Muscle layer of colon (tissue), 2 donors: ENCODE measurements around the gene PRSS57.
"Not testable (repeated sequence)": the region's sequence is repeated elsewhere in the genome, so short reads cannot be mapped to it uniquely, and the experiment has no call there.

Experiments
- H3K27ac ChIP-seq: one replicate; pipeline ENCODE4 v1.7.0; 2013; ENCODE audit warnings: low read depth, mild to moderate bottlenecking, low read length, moderate library complexity
- H3K27me3 ChIP-seq, 2 donors: one replicate each; pipeline ENCODE4 v1.7.0; 2013; ENCODE audit warnings: low read length in 2 of 2, mild to moderate bottlenecking in 2 of 2; ENCODE audit not compliant: insufficient read depth in 2 of 2, control insufficient read depth in 1 of 2
- H3K36me3 ChIP-seq: one replicate; pipeline ENCODE4 v1.7.0; 2013; ENCODE audit warnings: mild to moderate bottlenecking, low read length; ENCODE audit not compliant: insufficient read depth
- H3K4me1 ChIP-seq: one replicate; pipeline ENCODE4 v1.7.0; 2013; ENCODE audit warnings: mild to moderate bottlenecking, low read length; ENCODE audit not compliant: insufficient read depth
- H3K4me3 ChIP-seq, 2 donors: one replicate each; pipeline ENCODE4 v1.7.0; 2013; ENCODE audit warnings: low read length in 2 of 2, low read depth in 1 of 2, mild to moderate bottlenecking in 1 of 2, moderate library complexity in 1 of 2
- H3K9ac ChIP-seq: one replicate; pipeline ENCODE4 v1.7.0; 2013; ENCODE audit warnings: low read length
- H3K9me3 ChIP-seq: one replicate; pipeline ENCODE4 v1.7.0; 2013; ENCODE audit warnings: mild to moderate bottlenecking, low read length
- donor health status: abdominal sarcoma.
- donor health status: Adenocarcinoma of cecum.

The PRSS57 gene

DNA sequence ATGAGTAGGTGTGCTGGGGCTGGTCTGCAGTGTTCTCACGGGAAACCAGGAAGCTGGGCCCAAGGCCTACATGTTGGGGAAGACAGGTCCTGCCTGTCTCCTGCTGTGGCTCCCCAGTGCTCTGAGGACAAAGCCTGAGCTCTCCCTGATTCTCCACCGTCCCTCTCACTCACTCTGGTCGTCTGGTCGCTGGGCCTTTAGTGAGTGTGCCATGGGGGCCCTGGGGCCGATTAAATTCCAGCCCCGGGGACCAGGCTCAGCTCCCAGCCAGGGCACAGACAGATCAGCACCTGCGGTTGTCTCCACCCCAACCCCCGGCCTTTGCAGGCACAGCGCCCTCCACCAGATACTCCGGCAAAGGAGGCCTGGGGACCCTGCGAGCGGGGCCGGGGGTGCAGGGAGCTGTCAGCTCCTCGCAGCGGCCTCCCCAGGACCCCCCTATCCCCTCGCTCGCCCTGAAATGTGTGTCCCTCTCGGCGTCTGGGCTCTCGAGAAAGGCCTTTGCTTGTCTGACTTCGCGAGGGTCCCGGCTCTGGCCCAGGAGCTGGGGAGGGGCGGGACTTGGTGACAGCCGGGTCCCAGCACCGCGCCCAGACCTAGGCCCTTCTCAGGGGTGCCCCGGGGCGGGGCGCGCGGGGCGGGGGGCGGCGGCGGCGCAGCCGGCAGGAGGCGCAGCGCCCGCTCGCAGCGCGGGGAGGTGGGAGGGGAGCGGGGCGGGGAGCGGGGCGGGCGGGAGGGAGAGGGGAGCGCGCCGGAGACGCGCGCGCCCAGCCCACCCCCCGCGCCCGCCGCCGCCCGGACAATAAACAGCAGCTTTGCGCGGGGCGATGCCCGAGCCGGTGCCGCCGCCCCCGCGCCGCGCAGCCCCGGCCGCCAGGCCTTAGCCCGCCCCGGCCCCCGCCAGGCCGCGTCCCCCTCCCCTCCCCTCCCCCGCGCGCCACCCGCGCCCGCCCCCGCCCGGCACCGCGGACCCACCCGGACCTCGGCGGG lies 13.2 kb upstream of the PRSS57 start, which contains the start of gene PALM:
Gene PALM, plus strand, starts transcription at position 782 of the 990 bp plus-strand sequence. CDS start 212 bp downstream, outside the sequence.
- H3K4me3 ChIP-seq: peak within 1 kb of the TSS; percentile 66 to 74
- no peaks in the 10 kb centered on the region for H3K9me3 ChIP-seq
- H3K4me1 ChIP-seq: peaks cover 6% of the 10 kb centered on the region
- no peak within 1 kb of the TSS for H3K9ac ChIP-seq
- H3K27me3 ChIP-seq: peaks cover 0 to 11% of the 10 kb centered on the region in 2 donors
- H3K27ac ChIP-seq: peak within 1 kb of the TSS; percentile 70
- H3K36me3 ChIP-seq: no peaks in the 10 kb centered on the region

DNA sequence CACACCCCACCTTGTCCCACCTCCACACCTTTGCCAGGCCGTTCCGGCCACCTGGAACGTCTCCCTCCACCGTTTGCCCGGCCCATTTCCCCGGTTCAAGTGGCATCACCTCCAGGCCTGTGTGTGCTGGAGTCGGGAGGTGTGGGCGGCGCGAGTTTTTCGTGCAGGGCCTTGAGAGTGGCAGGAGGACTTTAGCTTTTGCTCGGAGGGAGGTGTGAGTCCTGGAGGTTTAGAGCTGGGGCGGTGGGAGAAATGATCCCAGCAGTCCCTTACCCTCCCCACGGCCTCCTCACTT lies 9.1 kb upstream of the PRSS57 start:
- Histone ChIP-seq H3K27ac (no peak overlapping the region), H3K4me3 (no peak overlapping the region), H3K9me3 (no peaks in the 10 kb centered on the region), H3K27me3 (peaks cover 0 to 13% of the 10 kb centered on the region in 2 donors), H3K9ac (no peak overlapping the region), H3K36me3 (no peaks in the 10 kb centered on the region), H3K4me1 (peaks cover 6% of the 10 kb centered on the region)

DNA sequence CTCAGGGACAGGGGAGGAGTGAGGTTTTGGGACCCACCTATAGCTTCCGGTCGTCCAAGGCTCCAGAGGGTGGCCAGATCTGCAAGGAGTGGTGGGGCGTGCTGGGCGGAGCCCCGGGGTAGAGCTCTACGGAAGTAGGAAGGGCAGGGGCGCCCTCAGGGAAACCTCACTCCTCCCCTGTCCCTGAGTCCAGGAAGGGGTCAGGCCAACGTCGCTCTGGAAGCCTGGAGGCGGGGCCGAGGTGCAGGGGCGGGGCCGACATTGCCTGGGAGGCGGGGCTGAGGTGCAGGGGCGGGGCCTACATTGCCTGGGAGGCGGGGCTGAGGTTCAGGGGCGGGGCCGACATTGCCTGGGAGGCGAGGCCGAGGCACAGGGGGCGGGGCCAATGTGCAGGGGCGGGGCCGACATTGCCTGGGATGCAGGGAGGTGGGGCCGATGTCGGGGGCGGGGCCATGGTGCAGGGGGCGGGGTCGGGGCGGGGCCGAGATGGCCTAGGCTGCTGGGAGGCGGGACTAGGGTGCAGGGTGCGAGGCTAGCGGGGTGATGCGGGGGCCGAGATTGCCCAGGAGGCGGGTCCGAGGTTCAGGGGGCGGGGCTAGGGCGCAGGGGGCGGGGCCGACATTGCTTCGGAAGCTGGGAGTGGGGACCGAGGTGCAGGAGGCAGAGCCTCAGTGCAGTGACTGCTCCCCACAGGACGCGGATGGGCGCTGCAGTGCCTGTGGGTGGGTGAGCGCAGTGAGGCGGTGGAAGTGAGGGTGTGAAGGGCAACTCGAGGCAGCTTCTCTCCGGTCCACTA lies 8.6 kb upstream of the PRSS57 start:
- Histone ChIP-seq H3K27me3 (peaks cover 0 to 13% of the 10 kb centered on the region in 2 donors), H3K4me3 (peak overlapping the region in 1 of 2 donors; percentile 8), H3K27ac (no peak overlapping the region), H3K4me1 (peaks cover 6% of the 10 kb centered on the region), H3K9ac (no peak overlapping the region), H3K9me3 (no peaks in the 10 kb centered on the region), H3K36me3 (no peaks in the 10 kb centered on the region)

DNA sequence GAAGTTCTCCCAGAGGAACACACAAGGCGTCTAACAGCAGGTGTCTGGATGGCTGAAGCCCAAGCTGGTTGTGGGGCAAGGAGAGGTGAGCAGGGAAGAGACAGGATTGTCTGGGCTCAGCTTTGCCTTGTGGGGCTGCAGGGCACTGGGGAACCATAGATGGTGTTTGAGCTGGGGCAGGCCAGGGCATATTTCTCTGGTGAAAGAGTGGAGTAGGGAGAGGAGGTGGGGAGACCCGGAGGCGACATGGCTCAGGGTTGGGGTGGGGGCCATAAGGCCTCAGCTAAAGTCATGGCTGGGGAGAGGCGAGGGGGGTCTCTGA lies 8.0 kb upstream of the PRSS57 start:
- Histone ChIP-seq H3K27ac (no peak overlapping the region), H3K4me3 (peak overlapping the region in 1 of 2 donors; percentile 8)

DNA sequence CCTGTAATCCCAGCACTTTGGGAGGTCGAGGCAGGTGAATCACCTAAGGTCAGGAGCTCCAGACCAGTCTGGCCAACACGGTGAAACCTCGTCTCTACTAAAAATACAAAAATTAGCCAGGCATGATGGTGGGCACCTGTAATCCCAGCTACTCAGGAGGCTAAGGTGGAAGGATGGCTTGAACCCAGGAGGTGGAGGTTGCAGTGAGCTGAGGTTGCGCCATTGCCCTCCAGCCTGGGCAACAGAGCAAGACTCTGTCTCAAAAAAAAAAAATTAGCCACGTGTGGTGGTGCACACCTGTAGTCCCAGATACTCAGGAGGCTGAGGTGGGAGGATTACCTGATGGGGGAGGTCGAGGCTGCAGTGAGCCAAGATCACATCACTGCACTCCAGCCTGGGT lies 7.6 kb upstream of the PRSS57 start:
- H3K36me3 ChIP-seq, H3K9me3 ChIP-seq, H3K27ac ChIP-seq, H3K4me3 ChIP-seq, H3K27me3 ChIP-seq, H3K4me1 ChIP-seq, H3K9ac ChIP-seq: not testable (repeated sequence)

More for the DNA sequence above, 8.0 kb upstream of the PRSS57 start:
- Histone ChIP-seq H3K9ac (no peak overlapping the region), H3K4me1 (peaks cover 6% of the 10 kb centered on the region), H3K27me3 (peaks cover 0 to 13% of the 10 kb centered on the region in 2 donors), H3K9me3 (no peaks in the 10 kb centered on the region), H3K36me3 (no peaks in the 10 kb centered on the region)

DNA sequence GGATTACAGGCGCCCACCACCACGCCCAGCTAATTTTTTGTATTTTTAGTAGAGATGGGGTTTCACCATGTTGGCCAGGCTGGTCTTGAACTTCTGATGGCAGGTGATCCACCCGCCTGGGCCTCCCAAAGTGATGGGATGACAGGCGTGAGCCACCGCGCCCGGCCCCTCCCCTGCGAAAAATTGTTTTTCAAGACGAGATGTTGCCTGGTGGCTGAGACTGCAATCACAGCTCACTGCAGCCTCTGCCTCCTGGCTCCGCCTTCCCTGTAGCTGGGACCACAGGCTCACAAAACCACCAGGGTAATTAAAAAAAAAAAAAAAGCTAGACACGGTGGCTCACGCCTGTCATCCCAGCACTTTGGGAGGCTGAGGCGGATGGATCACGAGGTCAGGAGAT lies 4.6 kb upstream of the PRSS57 start:
- H3K27ac ChIP-seq, H3K36me3 ChIP-seq, H3K9ac ChIP-seq, H3K4me1 ChIP-seq, H3K9me3 ChIP-seq, H3K4me3 ChIP-seq: not testable (repeated sequence)
- peaks cover 0 to 19% of the 10 kb centered on the region in 2 donors for H3K27me3 ChIP-seq

DNA sequence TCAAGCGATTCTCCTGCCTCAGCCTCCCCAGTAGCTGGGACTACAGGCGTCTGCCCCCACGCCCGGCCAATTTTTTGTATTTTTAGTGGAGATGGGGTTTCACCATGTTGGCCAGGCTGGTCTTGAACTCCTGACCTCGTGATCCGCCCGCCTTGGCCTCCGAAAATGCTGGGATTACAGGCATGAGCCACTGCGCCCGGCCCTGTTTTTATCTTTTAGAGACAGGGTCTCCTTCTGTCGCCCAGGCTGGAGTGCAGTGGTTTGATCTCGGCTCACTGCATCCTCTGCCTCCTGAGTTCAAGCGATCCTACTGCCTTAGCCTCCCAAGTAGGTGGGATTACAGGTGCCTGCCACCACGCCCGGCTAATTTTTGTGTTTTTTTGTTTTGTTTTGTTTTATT lies 3.3 kb upstream of the PRSS57 start:
- H3K4me1 ChIP-seq, H3K9ac ChIP-seq, H3K27ac ChIP-seq, H3K9me3 ChIP-seq, H3K4me3 ChIP-seq, H3K36me3 ChIP-seq: not testable (repeated sequence)
- H3K27me3 ChIP-seq: peaks cover 0 to 16% of the 10 kb centered on the region in 2 donors

DNA sequence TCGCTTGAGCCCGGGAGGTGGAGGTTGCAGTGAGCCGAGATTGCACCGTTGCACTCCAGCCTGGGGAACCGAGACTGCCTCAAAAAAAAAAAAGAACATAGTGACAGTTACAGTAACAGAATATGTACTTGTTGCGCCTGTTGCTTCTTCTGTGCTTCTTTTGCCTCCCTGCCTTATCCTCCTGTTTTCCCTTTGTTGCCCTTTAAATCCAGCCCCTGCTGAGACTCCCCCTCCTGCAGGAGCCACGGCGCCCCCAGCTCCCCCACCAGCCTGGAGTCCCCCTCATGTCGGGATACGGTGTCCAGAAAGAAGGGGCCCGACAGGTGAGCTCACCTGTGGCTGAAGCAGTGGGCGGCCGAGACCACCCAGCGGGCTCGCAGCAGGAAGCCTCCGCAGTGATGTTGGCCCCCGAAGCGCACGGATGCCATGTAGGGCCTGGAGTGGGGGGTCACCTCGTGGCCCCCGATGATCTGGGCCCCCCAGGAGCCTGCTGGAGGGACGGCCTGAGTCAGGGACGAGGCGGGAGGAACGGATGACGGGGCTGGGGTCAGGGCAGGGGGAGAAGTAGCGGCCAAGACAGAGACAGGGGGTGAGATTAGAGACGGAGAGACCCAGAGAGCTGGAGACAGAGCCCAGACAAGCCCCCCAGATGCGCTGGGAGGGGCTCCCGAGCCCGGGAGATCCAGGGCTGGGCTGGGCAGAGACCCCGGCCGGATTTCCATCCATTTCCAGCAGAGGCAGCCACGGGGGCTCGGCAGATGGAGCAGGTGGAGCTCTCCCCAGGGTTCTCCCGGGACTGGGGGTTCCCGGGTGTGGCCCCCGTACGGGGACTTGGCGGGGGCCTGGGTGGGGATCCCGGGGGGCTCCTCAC lies 536 bp downstream of the PRSS57 start:
- no peak overlapping the region for H3K4me3 ChIP-seq
- H3K9ac ChIP-seq: no peak overlapping the region
- H3K4me1 ChIP-seq: no peaks in the 10 kb centered on the region
- H3K27me3 ChIP-seq: peaks cover 0 to 14% of the 10 kb centered on the region in 2 donors
- no peak overlapping the region for H3K27ac ChIP-seq
- H3K36me3 ChIP-seq: no peaks in the 10 kb centered on the region
- H3K9me3 ChIP-seq: no peaks in the 10 kb centered on the region

DNA sequence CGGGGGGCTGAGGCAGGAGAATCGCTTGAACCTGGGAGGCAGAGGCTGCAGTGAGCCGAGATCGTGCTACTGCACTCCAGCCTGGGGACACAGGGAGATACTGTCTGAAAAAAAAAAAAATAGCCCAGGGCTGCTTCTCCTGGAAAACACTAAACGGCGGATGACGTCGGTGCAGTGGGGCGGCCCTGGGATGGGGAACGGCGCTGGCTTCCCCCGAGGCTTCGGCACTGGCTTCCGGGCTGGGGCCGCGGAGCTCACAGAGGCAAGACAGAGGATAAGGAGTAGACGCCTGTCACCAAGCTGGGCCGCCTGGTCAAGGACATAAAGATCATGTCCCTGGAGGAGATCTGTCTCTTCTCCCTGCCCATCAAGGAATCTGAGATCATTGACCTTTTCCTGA lies 5.0 kb downstream of the PRSS57 start:
- Histone ChIP-seq H3K36me3 (no peaks in the 10 kb centered on the region), H3K4me3 (no peak overlapping the region), H3K27me3 (peaks cover 0 to 7% of the 10 kb centered on the region in 2 donors), H3K4me1 (no peaks in the 10 kb centered on the region), H3K27ac (no peak overlapping the region), H3K9ac (no peak overlapping the region), H3K9me3 (no peaks in the 10 kb centered on the region)

DNA sequence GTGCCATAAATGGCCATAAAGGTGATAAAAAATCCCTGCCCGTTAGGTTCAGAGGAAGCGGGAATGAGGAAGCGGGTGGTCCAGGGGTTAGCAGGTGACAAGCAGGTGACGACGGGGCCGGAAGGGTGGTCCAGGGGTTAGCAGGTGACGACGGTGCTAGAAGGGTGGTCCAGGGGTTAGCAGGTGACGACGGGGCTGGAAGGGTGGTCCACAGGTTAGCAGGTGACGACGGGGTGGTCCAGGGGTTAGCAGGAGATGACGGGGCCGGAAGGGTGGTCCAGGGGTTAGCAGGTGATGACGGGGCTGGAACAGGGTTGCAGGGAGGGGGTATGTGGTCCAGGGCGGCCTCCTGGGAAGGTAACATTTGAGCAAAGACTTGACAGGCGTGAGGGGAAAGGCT lies 6.3 kb downstream of the PRSS57 start:
- Histone ChIP-seq H3K9me3 (no peaks in the 10 kb centered on the region), H3K9ac (no peak overlapping the region), H3K27ac (no peak overlapping the region), H3K36me3 (no peaks in the 10 kb centered on the region), H3K4me1 (no peaks in the 10 kb centered on the region), H3K27me3 (no peaks in the 10 kb centered on the region), H3K4me3 (no peak overlapping the region)

DNA sequence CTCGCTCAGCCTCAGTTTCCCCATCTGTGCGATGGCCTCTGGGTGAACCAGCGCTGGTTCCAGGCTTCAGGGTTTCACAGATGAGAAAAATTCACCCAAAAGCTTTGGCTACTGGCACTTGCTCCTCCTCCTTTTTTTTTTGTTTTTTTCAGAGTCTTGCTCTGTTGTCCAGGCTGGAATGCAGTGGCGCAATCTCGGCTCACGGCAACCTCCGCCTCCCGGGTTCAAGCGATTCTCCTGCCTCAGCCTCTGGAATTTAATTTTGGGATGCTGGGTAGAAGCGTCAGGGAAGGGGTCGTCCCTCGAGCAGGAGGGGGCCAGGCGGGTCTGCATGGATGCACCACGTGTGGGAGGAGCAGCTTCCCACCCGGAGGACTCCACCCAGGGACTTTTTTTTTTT lies 7.0 kb downstream of the PRSS57 start:
- Histone ChIP-seq H3K36me3 (no peaks in the 10 kb centered on the region), H3K4me1 (no peaks in the 10 kb centered on the region), H3K27ac (no peak overlapping the region), H3K4me3 (no peak overlapping the region), H3K9me3 (no peaks in the 10 kb centered on the region), H3K27me3 (no peaks in the 10 kb centered on the region), H3K9ac (no peak overlapping the region)
